ENCODE results near the gene TBC1D8. TPM values are rescaled to one million over a fixed set of nuclear protein-coding genes. Genes with fewer than 3 reads are reported as not detected.

TBC1D8 gene
- polyA plus RNA-seq, 3 donors: 16.1 to 78.0 (median 22.4) TPM

GRCh38 chr2:100971221-100971620 lies 180.0 kb downstream of the TBC1D8 start:
- no peak overlapping the region for H3K4me3 ChIP-seq (replicated peaks in 1 of 3; ENCODE audit: low read depth in 2 of 3, low read length in 3 of 3)
- 100% methylated on average over 5 of the region's 9 CpGs for WGBS (ENCODE audit: insufficient coverage)
- H3K4me1 ChIP-seq (ENCODE audit: control insufficient read depth in 1 of 2, insufficient read depth in 2 of 2, low read length in 2 of 2): no peaks in the 10 kb centered on the region
- no peak overlapping the region for H3K27ac ChIP-seq (ENCODE audit: low read depth in 1 of 2, low read length in 2 of 2)
- no peak for DNase-seq
- H2AFZ ChIP-seq (ENCODE audit: insufficient read depth, low read depth, low read length, poor library complexity, severe bottlenecking): no peak overlapping the region
- intact Hi-C loops (cut with micrococcal nuclease): no loop called here
- Mint-ChIP-seq H3K27ac (no peak overlapping the region), H3K4me3 (no peak overlapping the region), H3K27me3 (ENCODE audit: low read depth in 3 of 3) (peaks cover 9 to 16% (median 10%) of the 10 kb centered on the region in 3 donors), H3K4me1 (no peaks in the 10 kb centered on the region), H3K36me3 (no peaks in the 10 kb centered on the region), H3K9me3 (peaks cover 0 to 2% (median 0%) of the 10 kb centered on the region in 7 donors)
- H4K20me1 ChIP-seq (ENCODE audit: insufficient read depth, low read length): no peaks in the 10 kb centered on the region
- H3K36me3 ChIP-seq (replicated peaks in 1 of 2; ENCODE audit: control insufficient read depth in 1 of 2, insufficient read depth in 2 of 2, low read length in 2 of 2): no peaks in the 10 kb centered on the region
- no peak overlapping the region for H3K4me2 ChIP-seq (replicated peaks; ENCODE audit: extremely low read depth, low read length, poor library complexity, severe bottlenecking)
- H3K9ac ChIP-seq (ENCODE audit: insufficient read depth, low read length, poor library complexity, severe bottlenecking): no peak overlapping the region
- no peaks in the 10 kb centered on the region for H3K9me3 ChIP-seq (replicated peaks in 1 of 2; ENCODE audit: control insufficient read depth in 1 of 2, insufficient read depth in 1 of 2, low read length in 2 of 2)
- no peak for TF ChIP-seq CTCF (IDR thresholded peaks at IDR 0.05)
- H3K79me2 ChIP-seq (ENCODE audit: insufficient read depth, low read length): no peaks in the 10 kb centered on the region
- no peaks in the 10 kb centered on the region for H3K27me3 ChIP-seq (ENCODE audit: control insufficient read depth in 2 of 2, insufficient read depth in 2 of 2, low read length in 2 of 2)

GRCh38 chr2:100969998-100970397 lies 181.2 kb downstream of the TBC1D8 start:
- no peak for TF ChIP-seq CTCF (IDR thresholded peaks at IDR 0.05)
- H3K4me2 ChIP-seq (replicated peaks; ENCODE audit: extremely low read depth, low read length, poor library complexity, severe bottlenecking): no peak overlapping the region
- DNase-seq: no peak
- Mint-ChIP-seq H3K36me3 (no peaks in the 10 kb centered on the region), H3K27me3 (ENCODE audit: low read depth in 3 of 3) (peaks cover 10 to 15% (median 10%) of the 10 kb centered on the region in 3 donors), H3K27ac (no peak overlapping the region), H3K4me3 (no peak overlapping the region), H3K4me1 (no peaks in the 10 kb centered on the region), H3K9me3 (peaks cover 0 to 2% (median 0%) of the 10 kb centered on the region in 7 donors)
- intact Hi-C loops (cut with micrococcal nuclease): no loop called here
- no peaks in the 10 kb centered on the region for H3K9me3 ChIP-seq (replicated peaks in 1 of 2; ENCODE audit: control insufficient read depth in 1 of 2, insufficient read depth in 1 of 2, low read length in 2 of 2)
- H3K79me2 ChIP-seq (ENCODE audit: insufficient read depth, low read length): no peaks in the 10 kb centered on the region
- no peak overlapping the region for H2AFZ ChIP-seq (ENCODE audit: insufficient read depth, low read depth, low read length, poor library complexity, severe bottlenecking)
- no peak overlapping the region for H3K9ac ChIP-seq (ENCODE audit: insufficient read depth, low read length, poor library complexity, severe bottlenecking)
- H4K20me1 ChIP-seq (ENCODE audit: insufficient read depth, low read length): no peaks in the 10 kb centered on the region
- WGBS (ENCODE audit: insufficient coverage): 91% methylated on average over 7 of the region's 7 CpGs
- H3K4me1 ChIP-seq (ENCODE audit: control insufficient read depth in 1 of 2, insufficient read depth in 2 of 2, low read length in 2 of 2): no peaks in the 10 kb centered on the region
- no peaks in the 10 kb centered on the region for H3K36me3 ChIP-seq (replicated peaks in 1 of 2; ENCODE audit: control insufficient read depth in 1 of 2, insufficient read depth in 2 of 2, low read length in 2 of 2)
- no peak overlapping the region for H3K27ac ChIP-seq (ENCODE audit: low read depth in 1 of 2, low read length in 2 of 2)
- no peaks in the 10 kb centered on the region for H3K27me3 ChIP-seq (ENCODE audit: control insufficient read depth in 2 of 2, insufficient read depth in 2 of 2, low read length in 2 of 2)
- H3K4me3 ChIP-seq (replicated peaks in 1 of 3; ENCODE audit: low read depth in 2 of 3, low read length in 3 of 3): no peak overlapping the region

Measured in CD14-positive monocyte (primary cell).